Keratinocyte (primary cell): ENCODE measurements around the gene PLTP.

Source experiments
- EZH2 ChIP-seq: IDR thresholded peaks from one replicate; pipeline ENCODE4 v1.6.1; 2012; ENCODE audit warnings: inconsistent platforms, mild to moderate bottlenecking, low read length, moderate library complexity
- TF ChIP-seq, protein P1 (sequence below), 3 experiments: IDR thresholded peaks in 1 of 3; conservative IDR thresholded peaks in 1 of 3; optimal IDR thresholded peaks in 1 of 3; 2 replicates in 2 of 3; 3 replicates in 1 of 3; pipeline versions ENCODE3 to v1.5.1; 2011; ENCODE audit warnings: low read length in 3 of 3, mild to moderate bottlenecking in 3 of 3, moderate library complexity in 2 of 3, control low read depth in 1 of 3, inconsistent platforms in 1 of 3; ENCODE audit not compliant: insufficient read depth in 2 of 3; ENCODE audit errors: extremely low read depth in 1 of 3

DNA sequence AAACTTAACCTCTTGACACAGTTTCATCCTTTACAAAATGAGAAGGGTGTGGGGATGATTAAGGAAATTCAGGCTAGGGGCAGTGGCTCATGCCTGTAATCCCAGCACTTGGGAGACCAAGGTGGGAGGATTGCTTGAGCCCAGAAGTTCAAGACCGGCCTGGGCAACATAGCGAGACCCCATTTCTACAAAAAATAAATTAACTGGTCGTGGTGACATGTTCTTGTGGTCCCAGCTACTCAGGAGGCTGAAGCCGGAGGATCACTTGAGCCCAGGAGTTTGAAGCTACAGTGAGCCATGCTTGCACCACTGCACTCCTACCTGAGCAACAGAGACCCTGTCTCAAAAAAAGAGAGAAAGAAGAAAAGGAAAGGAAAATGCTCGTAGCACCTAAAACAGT, 45.5 kb downstream of the PLTP start:
- TF ChIP-seq, protein P1, sequence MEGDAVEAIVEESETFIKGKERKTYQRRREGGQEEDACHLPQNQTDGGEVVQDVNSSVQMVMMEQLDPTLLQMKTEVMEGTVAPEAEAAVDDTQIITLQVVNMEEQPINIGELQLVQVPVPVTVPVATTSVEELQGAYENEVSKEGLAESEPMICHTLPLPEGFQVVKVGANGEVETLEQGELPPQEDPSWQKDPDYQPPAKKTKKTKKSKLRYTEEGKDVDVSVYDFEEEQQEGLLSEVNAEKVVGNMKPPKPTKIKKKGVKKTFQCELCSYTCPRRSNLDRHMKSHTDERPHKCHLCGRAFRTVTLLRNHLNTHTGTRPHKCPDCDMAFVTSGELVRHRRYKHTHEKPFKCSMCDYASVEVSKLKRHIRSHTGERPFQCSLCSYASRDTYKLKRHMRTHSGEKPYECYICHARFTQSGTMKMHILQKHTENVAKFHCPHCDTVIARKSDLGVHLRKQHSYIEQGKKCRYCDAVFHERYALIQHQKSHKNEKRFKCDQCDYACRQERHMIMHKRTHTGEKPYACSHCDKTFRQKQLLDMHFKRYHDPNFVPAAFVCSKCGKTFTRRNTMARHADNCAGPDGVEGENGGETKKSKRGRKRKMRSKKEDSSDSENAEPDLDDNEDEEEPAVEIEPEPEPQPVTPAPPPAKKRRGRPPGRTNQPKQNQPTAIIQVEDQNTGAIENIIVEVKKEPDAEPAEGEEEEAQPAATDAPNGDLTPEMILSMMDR (optimal IDR thresholded peaks at IDR 0.05 in 1 of 3, IDR thresholded peaks at IDR 0.05 in 1 of 3, conservative IDR thresholded peaks at IDR 0.05 in 1 of 3; ENCODE audit: extremely low read depth in 1 of 3, insufficient read depth in 2 of 3, low read length in 3 of 3): no peak
- TF ChIP-seq EZH2: no peak
